Right ventricle myocardium superior (tissue), 1 donor: ENCODE measurements around the gene SELL. TPM values are rescaled to one million over a fixed set of nuclear protein-coding genes. Genes with fewer than 3 reads are reported as not detected.
"Not testable (repeated sequence)": the region's sequence is repeated elsewhere in the genome, so short reads cannot be mapped to it uniquely, and the experiment has no call there.

Experiments
- ATAC-seq: fragments of 200-7000 bp; cut with Tn5 transposase; one replicate; pipeline ENCODE4 v1.9.1; 2020; ENCODE audit warnings: mild to moderate bottlenecking; ENCODE audit not compliant: poor library complexity
- DNase-seq: peaks from one replicate; pipeline ENCODE4 v3.0.0-alpha.2; 2020
- intact Hi-C: fragments of 100-400 bp; cut with DNase I; formaldehyde crosslinking; loops from one replicate; pipeline ENCODE4 v1.11.2; 2022
- total RNA-seq: library from RNA; stranded (reverse); fragmentation: NEBNext Ultra II Directional; extraction: Animal tissue kit (Norgen Biotek cat#: 25700); gene quantifications from one replicate; pipeline ENCODE4 v1.2.1, GENCODE V29; 2021
- donor health status: DM: no; HTN: yes; CAD: no; lungs with severe emphysema.

The SELL gene
- total RNA-seq, 1 donor from 2014 or later: 0.89 TPM

DNA sequence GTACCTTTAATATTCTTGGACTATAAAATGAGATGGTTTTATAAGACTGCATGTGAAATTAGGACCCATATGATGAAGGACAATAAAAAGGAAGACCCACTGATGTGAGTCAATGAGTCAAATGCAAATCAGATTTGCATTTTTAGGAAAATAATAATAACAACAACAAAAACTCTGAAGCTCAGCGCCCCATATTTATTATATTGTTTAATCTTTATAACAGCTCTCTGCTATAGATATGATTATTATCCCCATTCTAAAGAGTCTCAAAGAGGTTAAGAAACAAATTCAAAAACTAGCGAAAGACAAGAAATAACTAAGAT lies 850 bp upstream of the SELL start:
- DNase-seq (no peak), ATAC-seq (no peak)
- intact Hi-C loops: loop anchor here (5.0 kb wide), 2 partner anchors 110 to 165 kb away; no protein-coding TSS in a partner anchor

DNA sequence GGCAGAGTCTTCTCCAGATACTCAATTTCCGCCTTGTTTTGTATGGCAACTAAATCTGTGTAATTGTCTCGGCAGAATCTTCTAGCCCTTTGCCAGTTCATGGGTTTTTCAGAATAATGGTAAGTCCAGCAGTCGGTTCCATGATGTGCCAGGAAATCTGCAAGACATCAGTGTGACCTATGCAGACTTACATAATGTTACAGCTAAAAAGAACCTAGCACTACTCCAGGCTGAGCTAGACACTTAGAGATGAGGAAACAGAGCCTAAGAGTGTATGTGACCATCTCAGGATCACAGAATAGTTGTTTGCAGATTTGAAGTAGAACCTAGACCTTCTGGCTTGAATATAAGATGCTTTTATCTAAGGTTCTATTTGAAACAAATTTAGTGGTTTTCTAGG lies 2.8 kb downstream of the SELL start:
- ATAC-seq: no peak
- no peak for DNase-seq
- intact Hi-C loops: loop anchor here (10.0 kb wide), 1 partner anchor 96 kb away; no protein-coding TSS in a partner anchor

DNA sequence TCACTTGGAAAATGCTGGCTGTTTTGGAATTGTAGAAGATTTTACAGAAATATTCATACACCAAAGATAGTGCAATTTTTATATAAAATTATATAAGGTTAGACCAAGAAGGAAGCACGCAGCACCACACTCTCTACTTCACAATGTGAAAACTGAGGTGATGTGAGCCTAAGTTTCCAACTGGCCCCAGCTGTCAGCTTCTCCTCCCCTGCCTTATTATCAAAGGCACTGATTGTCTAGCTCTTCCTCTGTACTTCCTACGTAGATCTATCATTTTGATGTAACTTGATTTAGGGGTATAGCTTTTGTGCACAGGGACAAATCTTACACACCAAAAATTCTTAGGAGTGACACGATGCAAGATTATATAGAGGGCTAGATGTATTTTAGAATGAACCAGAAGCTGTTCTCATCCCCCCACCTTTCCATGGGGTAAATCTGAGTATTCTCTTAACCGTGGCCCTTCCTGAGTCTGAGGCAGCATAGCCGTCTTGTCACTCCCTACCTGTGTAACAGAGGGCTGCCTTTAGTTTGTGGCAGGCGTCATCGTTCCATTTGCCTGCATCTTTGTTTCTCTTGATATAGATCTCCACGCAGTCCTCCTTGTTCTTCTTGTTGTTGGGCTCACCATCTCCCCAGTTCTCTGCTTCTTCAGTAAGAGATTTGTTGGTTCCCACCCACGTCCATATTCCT lies 3.4 kb downstream of the SELL start:
- ATAC-seq (no peak), DNase-seq (no peak)
- intact Hi-C loops: loop anchor here (10.0 kb wide), 1 partner anchor 97 kb away; no protein-coding TSS in a partner anchor

DNA sequence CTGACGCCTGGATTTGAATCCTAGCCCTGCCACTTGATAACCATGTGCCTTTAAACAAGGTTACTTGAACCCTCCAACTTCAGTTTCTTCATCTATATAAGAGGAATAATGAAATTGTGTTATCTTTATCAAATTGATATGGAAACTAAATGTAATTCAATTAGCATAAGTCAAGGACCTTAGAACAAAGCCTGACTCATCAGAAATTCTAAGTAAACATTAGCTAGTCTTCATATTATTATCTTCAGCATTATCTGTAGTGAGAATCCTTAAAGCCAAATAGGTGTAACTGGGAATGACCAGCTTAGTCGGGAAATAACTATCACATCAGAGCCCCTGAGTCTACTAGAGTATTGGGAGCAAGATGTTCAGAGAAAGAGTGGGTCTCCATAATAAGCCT lies 6.6 kb downstream of the SELL start:
- ATAC-seq (no peak), DNase-seq (no peak)
- intact Hi-C loops: loop anchor here (10.0 kb wide), 1 partner anchor 100 kb away; no protein-coding TSS in a partner anchor

DNA sequence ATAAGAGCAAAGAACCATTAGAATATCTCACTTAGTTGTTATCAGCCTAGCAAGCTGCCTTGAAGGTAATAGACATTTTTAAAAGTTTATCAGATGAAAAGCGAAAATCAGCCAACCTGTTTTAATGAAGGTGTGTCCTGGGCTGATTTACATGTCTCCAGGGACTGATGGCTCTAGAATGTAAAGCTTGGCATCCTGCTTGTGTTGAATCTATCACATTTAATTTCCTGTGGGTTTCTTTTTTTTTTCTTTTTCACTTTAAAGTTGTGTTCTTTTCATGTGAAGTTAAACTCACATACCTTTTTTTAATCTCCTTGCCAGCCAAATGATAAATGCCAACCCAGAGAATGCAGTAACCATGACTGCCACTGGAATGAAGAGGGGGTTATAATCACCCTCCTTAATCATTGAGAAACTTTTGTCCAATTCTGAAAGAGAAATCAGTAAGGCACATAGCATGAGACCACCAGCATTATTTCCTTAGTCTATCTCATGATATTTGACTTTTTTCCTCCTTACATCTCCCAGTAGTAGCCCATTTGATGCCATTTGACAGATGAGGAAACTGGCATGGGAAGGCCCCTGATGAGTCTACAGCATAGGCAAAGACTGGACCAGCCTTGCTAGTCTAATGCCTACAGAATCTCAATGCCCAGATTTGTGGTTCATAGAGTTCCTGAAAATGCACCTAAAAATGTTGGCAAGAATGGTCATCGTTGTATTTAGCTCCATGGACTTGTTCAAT lies 10.0 kb downstream of the SELL start:
- ATAC-seq: no peak
- intact Hi-C loops: loop anchor here (10.0 kb wide), 1 partner anchor 103 kb away; no protein-coding TSS in a partner anchor
- DNase-seq: no peak

DNA sequence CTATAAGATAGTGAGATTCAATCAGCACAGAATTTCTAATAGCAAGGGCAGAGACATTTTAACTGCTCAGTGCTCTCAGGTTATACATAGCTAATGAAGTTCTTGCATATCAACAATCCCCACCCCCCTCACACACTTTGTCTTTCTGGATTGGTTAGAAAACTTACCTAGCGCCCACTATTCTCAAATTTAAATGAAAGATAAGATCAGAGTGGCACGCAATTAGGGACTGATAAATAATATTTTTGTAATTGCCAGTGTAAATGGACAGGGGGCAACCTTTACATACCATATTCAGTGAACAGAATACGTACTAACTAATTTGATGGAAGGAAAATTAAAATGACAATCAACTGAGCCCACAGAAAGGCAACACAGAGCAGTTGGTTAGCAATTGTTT lies 11.7 kb downstream of the SELL start:
- intact Hi-C loops: loop anchor here (10.0 kb wide), 1 partner anchor 105 kb away; no protein-coding TSS in a partner anchor
- ATAC-seq (no peak), DNase-seq (no peak)

DNA sequence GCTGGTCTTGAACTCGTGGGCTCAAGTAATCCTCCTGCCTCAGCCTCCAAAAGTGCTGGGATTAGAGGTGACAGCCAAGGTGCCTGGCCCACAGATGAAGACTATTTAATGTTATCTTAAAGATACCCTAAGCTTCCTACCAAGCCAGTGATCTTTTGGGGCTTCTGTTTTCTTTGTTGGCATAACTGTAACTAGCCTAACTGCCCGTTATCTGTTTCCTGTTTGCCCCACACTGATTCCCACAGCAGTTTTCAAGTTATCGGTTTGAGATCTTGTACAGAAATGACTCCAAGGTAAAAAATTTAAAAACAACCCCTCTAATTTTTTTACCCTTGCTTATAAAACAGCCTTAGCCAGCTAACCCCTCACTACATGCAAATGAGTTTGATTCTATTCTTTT lies 12.4 kb downstream of the SELL start:
- ATAC-seq (no peak), DNase-seq (no peak)
- intact Hi-C loops: no loop called here

DNA sequence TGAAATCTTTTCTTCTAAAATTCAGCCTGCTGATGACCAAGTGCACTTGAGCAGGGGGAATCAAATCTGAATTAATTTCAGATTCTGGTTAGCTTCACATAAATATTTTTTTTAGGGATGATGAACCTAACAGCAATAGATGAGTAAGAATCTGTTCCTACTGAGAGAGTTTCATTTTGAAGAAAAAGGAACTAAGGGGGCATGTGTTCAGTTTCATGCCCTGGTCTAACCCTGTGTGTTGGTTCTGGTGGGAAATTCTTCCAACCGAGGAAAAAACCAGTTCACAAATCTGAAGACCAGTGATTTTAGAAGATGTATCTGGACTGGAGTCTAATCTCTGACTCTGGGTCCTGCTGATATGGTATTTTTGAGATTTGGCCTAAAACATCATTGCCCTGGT lies 13.7 kb downstream of the SELL start:
- intact Hi-C loops: no loop called here
- ATAC-seq: no peak
- DNase-seq: no peak

DNA sequence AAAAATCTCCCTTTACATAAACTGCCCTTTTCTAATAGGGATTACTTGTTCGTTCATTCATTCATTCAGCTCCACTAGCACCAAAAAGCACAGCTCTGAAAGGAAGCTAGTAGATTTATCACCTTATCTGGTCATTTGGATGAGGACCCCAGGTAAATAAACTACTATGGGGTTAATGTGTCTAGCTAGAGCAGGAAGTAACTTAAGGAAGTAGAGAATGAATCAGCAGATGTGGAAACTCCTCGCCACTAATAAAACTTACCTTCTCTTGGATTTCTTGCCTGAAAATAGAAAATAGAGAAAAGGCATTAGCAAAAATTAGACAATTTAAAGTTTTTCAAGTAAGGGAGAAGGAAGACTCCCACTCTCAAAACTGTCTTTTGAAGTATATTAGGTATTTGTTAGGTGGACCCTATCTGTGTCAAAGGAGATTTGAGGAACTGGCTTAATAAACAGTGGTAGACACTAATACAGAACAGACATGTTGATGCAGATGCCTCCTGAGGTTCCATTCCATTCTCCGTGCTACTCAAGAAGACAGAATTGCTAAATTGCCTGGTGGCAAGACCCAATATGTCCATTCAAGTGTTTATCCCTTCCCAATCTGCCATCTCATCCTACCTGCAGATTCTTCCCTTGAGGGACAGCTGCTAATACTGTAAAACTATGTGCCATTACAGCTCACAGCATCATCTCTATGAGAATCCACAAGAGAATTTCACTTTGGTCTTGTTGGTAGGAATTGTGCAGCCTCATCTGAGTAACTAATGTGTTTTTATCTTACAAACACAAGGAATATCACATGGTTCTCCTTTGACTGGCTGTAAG lies 14.9 kb downstream of the SELL start:
- ATAC-seq (no peak), DNase-seq (no peak)
- intact Hi-C loops: no loop called here

DNA sequence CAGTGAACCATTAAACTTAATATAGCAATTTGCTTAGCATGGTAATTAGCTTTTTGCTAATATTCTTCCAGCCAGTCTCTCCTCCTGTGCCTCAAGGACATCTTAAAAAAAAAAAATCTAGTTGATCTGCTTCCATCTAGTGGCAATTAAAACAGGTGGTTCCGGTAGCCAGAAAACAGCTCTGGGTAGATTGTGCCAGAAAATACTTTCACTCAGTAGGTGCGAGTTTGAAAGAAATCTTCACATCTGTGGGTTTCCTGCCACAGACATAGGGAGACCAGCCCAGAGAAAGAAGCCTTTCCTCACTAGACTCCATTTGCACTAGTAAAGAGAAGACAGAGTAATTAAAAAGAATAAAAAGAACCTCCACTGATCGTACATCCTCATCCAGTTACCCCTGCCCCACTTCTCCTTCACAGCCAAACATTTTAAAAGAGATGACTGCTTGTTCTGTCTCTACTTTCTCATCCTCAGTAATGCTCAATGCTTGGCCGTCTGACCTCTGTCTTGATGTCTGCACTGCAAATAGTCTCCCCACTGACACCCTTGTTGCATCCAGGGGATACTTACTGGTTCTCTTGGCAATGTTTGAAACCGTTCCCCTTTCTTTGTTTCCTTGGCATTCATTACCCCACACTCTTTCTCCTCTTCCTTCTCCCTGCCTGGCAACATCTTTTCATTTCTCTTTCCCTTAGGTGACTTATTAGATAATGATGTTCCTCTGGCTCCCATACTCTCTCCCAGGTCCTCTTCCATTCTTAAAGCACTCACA lies 16.9 kb downstream of the SELL start:
- intact Hi-C loops: no loop called here
- ATAC-seq (no peak), DNase-seq (no peak)

DNA sequence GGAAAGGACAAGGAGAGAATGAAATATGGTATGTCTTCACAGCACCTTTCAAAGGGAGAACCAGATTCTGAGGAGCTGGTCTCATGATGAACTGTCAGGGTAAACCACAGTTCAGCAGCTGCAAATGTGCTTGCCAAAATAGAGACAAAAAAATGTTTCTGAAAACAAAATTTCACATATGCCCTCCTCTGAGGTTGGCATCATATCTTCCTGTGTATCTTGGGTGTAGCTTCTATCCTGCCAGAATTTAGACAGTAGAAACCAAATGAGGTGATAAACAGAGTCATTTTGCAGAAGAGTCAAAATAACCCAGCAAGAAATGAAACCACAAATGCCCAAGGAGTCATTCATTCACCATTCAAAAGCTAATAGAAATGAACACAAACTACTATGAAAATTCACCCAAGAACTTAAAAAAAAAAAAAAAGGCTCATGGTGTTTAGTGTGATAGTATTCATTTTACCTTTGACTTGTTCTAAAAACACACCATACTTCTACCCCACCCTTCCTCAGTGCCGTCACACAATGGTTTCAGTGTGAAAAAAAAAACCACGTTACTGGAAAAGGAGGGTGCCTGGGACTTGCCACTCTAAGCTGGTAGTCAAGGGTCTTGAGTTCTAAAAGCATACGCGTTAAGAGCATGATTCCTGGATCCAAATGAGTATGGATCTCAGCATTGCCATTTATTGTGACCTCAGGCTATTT lies 18.5 kb downstream of the SELL start:
- intact Hi-C loops: no loop called here
- DNase-seq (no peak), ATAC-seq (no peak)

DNA sequence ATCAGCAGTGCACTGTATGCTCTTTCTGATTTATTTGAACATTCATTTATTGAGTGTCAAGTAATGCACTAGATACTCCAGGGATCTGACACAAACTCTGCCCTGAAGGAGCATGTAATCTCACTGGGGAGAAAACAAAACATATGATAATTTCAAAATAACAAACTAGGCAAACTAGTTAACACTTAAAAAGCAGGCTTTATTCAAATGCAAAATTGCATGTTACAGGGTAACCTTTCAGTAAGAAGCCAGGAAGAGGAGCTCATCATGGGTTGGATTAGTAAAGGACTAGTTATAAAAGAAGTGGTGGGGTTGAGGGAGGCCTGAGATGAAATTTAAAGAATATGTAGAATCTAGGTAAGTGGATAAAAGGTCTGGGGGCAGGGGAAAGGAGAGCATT lies 20.9 kb downstream of the SELL start:
- intact Hi-C loops: no loop called here
- no peak for DNase-seq
- ATAC-seq: no peak

DNA sequence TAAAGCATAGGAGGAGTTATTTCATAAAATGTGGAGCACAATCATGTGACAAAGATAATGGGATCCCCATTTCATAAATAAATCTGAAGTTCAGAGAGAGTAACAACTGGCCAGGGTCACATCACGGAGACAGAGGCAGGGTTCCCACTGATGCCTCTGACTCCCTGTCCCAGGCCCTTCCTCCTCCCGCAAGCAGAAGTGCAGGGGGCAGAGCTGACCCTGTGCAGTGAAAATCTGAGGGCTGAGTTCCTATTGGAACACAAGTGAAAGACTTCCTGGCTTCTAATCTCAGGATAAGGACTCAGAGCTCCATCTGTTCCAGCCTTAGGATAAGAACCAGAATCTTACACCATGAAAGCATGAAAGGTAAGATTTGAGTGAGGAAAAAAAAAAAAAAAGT lies 22.0 kb downstream of the SELL start:
- intact Hi-C loops: no loop called here
- ATAC-seq (no peak), DNase-seq (no peak)

DNA sequence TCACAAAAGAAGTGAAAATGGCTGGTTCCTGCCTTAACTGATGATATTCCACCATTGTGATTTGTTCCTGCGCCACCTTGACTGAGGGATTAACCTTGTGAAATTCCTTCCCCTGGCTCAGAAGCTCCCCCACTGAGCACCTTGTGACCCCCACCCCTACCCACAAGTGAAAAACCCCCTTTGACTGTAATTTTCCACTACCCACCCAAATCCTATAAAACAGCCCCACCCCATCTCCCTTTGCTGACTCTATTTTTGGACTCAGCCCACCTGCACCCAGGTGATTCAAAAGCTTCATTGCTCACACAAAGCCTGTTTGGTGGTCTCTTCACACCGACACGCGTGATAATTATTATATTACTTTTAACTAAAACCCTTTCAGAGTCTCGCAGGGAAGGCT lies 23.0 kb downstream of the SELL start:
- DNase-seq, intact Hi-C loops, ATAC-seq: not testable (repeated sequence)

DNA sequence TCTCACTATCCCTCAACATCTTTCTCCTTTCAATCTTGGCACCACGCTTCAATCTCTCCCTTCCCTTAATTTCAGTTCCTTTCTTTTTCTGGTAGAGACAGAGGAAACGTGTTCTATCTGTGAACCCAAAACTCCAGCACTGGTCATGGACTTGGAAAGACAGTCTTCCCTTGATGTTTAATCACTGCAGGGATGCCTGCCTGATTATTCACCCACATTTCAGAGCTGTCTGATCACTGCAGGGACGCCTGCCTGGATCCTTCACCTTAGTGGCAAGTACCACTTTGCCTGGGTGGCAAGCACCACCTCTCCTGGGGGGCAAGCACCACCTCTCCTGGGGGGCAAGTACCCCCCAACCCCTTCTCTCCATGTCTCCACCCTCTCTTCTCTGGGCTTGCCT lies 27.8 kb downstream of the SELL start:
- no peak for DNase-seq
- intact Hi-C loops: no loop called here
- ATAC-seq: no peak

DNA sequence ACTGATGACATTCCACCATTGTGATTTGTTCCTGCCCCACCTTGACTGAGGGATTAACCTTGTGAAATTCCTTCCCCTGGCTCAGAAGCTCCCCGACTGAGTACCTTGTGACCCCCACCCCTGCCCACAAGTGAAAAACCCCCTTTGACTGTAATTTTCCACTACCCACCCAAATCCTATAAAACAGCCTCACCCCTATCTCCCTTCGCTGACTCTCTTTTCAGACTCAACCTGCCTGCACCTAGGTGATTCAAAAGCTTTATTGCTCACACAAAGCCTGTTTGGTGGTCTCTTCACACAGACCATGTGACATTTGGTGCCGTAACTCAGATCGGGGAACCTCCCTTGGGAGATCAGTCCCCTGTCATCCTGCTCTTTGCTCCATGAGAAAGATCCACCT lies 28.3 kb downstream of the SELL start:
- not testable (repeated sequence) for DNase-seq, ATAC-seq

DNA sequence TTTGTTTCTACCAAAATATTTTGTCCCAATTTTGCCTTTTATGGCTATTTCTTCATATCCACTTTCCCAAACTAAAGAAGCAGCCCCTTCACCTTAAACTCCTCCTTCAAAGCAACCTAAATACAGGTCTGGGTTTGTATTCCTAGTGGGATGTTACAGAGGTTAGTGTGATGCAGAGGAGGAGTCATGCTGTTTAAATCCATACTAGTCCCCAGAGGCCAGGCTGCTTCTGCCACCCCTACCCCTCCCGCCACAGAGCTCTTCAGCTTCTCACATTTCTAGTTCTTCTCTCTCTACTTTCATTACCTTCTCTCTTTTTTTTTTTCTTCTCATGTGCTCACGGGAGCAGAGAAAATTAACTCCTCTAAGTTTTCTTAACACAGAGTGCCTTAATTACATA lies 29.3 kb downstream of the SELL start:
- intact Hi-C loops: no loop called here
- DNase-seq (no peak), ATAC-seq (no peak)

More for the DNA sequence above, 28.3 kb downstream of the SELL start:
- intact Hi-C loops: not testable (repeated sequence)

DNA sequence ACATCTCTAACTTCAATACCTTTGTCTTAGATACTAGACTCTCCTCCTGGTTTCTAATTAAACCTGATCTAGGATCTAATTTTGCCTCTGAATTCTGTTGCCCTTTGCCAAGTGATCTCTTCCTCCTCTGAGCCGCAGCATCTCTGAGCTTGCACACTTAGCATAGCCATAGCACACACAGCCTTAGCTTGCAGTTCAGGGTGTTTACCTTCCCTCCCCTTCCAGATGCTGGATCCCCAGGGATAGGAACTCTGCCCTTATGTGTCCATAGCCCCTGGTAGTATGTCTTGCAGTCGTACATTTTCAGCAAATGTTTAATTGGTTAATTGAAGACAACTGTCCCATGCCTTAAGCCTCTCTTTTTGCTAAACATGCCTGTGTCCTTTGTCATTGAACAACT lies 30.3 kb downstream of the SELL start:
- intact Hi-C loops: no loop called here
- no peak for ATAC-seq
- DNase-seq: no peak
